Inflammatory macrophage treated with lipopolysaccharide for 1 hour (primary cell): ENCODE data around the gene H2BK1.
A peak's percentile ranks its signal among the peaks of the same experiment; 100 is the strongest.

Experiments used
- DNase-seq, 2 donors: peaks; one replicate each; pipeline ENCODE4 v3.0.0-alpha.2; 2020 to 2022

Gene H2BK1

GRCh38 chr7:151231080-151231479 is 20.8 kb upstream of the H2BK1 start:
- DNase-seq: no peak

- no peak for DNase-seq
Measured at GRCh38 chr7:151229249-151229648, 19.0 kb upstream of the H2BK1 start.

- DNase-seq: no peak
Measured at GRCh38 chr7:151228024-151228866, 18.0 kb upstream of the H2BK1 start.

GRCh38 chr7:151226875-151227782 is 16.8 kb upstream of the H2BK1 start, which contains the start of gene ABCF2:
Gene ABCF2, minus strand, starts transcription at chr7:151227205. Its CDS starts 747 bp downstream, at chr7:151226458.
- DNase-seq: peak; percentile 98 to 99

- DNase-seq: no peak
Measured at GRCh38 chr7:151226560-151226874, 16.2 kb upstream of the H2BK1 start.

GRCh38 chr7:151225948-151226510 is 15.7 kb upstream of the H2BK1 start:
- DNase-seq: no peak

GRCh38 chr7:151223728-151224127 is 13.4 kb upstream of the H2BK1 start:
- no peak for DNase-seq

GRCh38 chr7:151218170-151218569 is 7.9 kb upstream of the H2BK1 start:
- DNase-seq: no peak

GRCh38 chr7:151215396-151215795 is 5.1 kb upstream of the H2BK1 start:
- DNase-seq: no peak

GRCh38 chr7:151213826-151214225 is 3.5 kb upstream of the H2BK1 start:
- DNase-seq: no peak

- DNase-seq: no peak
Measured at GRCh38 chr7:151212626-151213025, 2.3 kb upstream of the H2BK1 start.

GRCh38 chr7:151211155-151211772 is 976 bp upstream of the H2BK1 start:
- DNase-seq: no peak

GRCh38 chr7:151209588-151209987 is 700 bp downstream of the H2BK1 start:
- no peak for DNase-seq

- no peak for DNase-seq
Measured at GRCh38 chr7:151208253-151208862, 1.9 kb downstream of the H2BK1 start.

GRCh38 chr7:151207804-151208203 is 2.5 kb downstream of the H2BK1 start:
- no peak for DNase-seq

- DNase-seq: no peak
Measured at GRCh38 chr7:151207315-151207714, 3.0 kb downstream of the H2BK1 start.

GRCh38 chr7:151206914-151207313 is 3.4 kb downstream of the H2BK1 start:
- no peak for DNase-seq

GRCh38 chr7:151205730-151206129 is 4.6 kb downstream of the H2BK1 start:
- DNase-seq: no peak

GRCh38 chr7:151204383-151205032 is 5.8 kb downstream of the H2BK1 start:
- no peak for DNase-seq

GRCh38 chr7:151202836-151203235 is 7.5 kb downstream of the H2BK1 start:
- no peak for DNase-seq

GRCh38 chr7:151201751-151202150 is 8.5 kb downstream of the H2BK1 start:
- DNase-seq: no peak

GRCh38 chr7:151201344-151201743 is 8.9 kb downstream of the H2BK1 start:
- no peak for DNase-seq
